Kidney (tissue), 14 donors: Measurements from ENCODE around the gene ZNF775. TPM values are rescaled to one million over a fixed set of nuclear protein-coding genes. Genes with fewer than 3 reads are reported as not detected.

ENCODE experiments used
- DNase-seq, 5 donors: peaks; one replicate each; pipeline ENCODE4 v3.0.0-alpha.2; 2013 to 2020
- FAIRE-seq: peaks from 2 replicates; lab custom pipeline; 2012; peaks lifted over from hg19 to GRCh38; lab: Jason Lieb, UNC
- H3K27ac ChIP-seq, 2 donors: one replicate each; pipeline ENCODE4 v1.7.0; 2013; ENCODE audit warnings: low read depth in 2 of 2, low read length in 2 of 2, inconsistent platforms in 1 of 2
- H3K27me3 ChIP-seq: one replicate; pipeline ENCODE4 v1.7.1; 2013; ENCODE audit warnings: low read length, inconsistent platforms; ENCODE audit not compliant: control insufficient read depth, insufficient read depth
- H3K36me3 ChIP-seq, 3 donors: one replicate each; pipeline versions ENCODE4 v1.7.0 to v1.7.1; 2013; ENCODE audit warnings: low read length in 3 of 3, control low read depth in 1 of 3, inconsistent platforms in 1 of 3; ENCODE audit not compliant: insufficient read depth in 3 of 3, control insufficient read depth in 2 of 3
- H3K4me1 ChIP-seq, 3 donors: one replicate each; pipeline versions ENCODE4 v1.7.0 to v1.7.1; 2013; ENCODE audit warnings: low read length in 3 of 3, inconsistent platforms in 1 of 3, low read depth in 1 of 3; ENCODE audit not compliant: control insufficient read depth in 2 of 3, insufficient read depth in 2 of 3
- H3K4me3 ChIP-seq, 3 donors: one replicate each; pipeline versions ENCODE4 v1.7.0 to v1.8.1; 2013; ENCODE audit warnings: low read length in 3 of 3, control low read depth in 1 of 3, inconsistent platforms in 1 of 3
- H3K9ac ChIP-seq, 3 donors: one replicate each; pipeline versions ENCODE4 v1.7.0 to v1.7.1; 2013; ENCODE audit warnings: low read length in 3 of 3, control low read depth in 1 of 3, inconsistent platforms in 1 of 3
- H3K9me3 ChIP-seq, 3 donors: one replicate each; pipeline versions ENCODE4 v1.7.0 to v1.7.1; 2013; ENCODE audit warnings: low read length in 3 of 3, control low read depth in 1 of 3, inconsistent platforms in 1 of 3; ENCODE audit not compliant: control insufficient read depth in 2 of 3, insufficient read depth in 1 of 3
- CTCF ChIP-seq: IDR thresholded peaks from 3 replicates; pipeline ENCODE4 v1.5.1; 2012; ENCODE audit warnings: mild to moderate bottlenecking, moderate library complexity, borderline replicate concordance; ENCODE audit not compliant: insufficient read depth; ENCODE audit errors: extremely low read depth
- intact Hi-C: fragments of 100-400 bp; cut with DNase I; formaldehyde crosslinking; loops from one replicate; pipeline ENCODE4 v1.11.1; 2022
- polyA plus RNA-seq: library from polyadenylated mRNA; stranded (reverse); fragments of 350-450 nt; fragmentation: Illumina TruSeq; extraction: RNeasy Lipid Tissue Mini Kit (QIAGEN cat#74804); gene quantifications from one replicate; pipeline ENCODE4 v1.2.3, GENCODE V29; 2014; ENCODE audit warnings: low read depth, low replicate concordance; ENCODE audit not compliant: insufficient read depth
- total RNA-seq: library from RNA; stranded (reverse); fragmentation: NEBNext Ultra II Directional; extraction: Animal tissue kit (Norgen Biotek cat#: 25700); gene quantifications from one replicate; pipeline ENCODE4 v1.2.1, GENCODE V29; 2021
- donor health status: control.
- donor health status: control.
- donor health status: control.
- donor health status: control.
- donor health status: control.
- donor health status: DM: yes; HTN: yes; CAD: no.
- donor health status: Normal renal cell carcinoma (clear cell type).

Gene ZNF775
- total and polyA plus RNA-seq, 2 donors from 2014 or later, result 3.7 to 5.2 TPM

GRCh38 chr7:150425670-150426069 lies 46.5 kb downstream of the ZNF775 start:
- Histone ChIP-seq H3K27me3 (no peaks in the 10 kb centered on the region), H3K9ac (no peak overlapping the region), H3K36me3 (no peaks in the 10 kb centered on the region), H3K9me3 (no peaks in the 10 kb centered on the region), H3K27ac (no peak overlapping the region), H3K4me3 (no peak overlapping the region), H3K4me1 (peaks cover 0 to 4% (median 0%) of the 10 kb centered on the region in 3 donors)
- DNase-seq (no peak), FAIRE-seq (no peak)
- intact Hi-C loops, result no loop called here
- TF ChIP-seq CTCF, result no peak

GRCh38 chr7:150428671-150429451 lies 49.7 kb downstream of the ZNF775 start:
- no peaks in the 10 kb centered on the region for H3K9me3 ChIP-seq
- H3K9ac ChIP-seq, result no peak overlapping the region
- DNase-seq (peak in 4 of 5 donors; percentile 54 to 79 (median 62)), FAIRE-seq (no peak)
- peaks cover 0 to 4% (median 0%) of the 10 kb centered on the region in 3 donors for H3K4me1 ChIP-seq
- no peak for TF ChIP-seq CTCF
- no peak overlapping the region for H3K4me3 ChIP-seq
- H3K27me3 ChIP-seq, result no peaks in the 10 kb centered on the region
- no peak overlapping the region for H3K27ac ChIP-seq
- H3K36me3 ChIP-seq, result no peaks in the 10 kb centered on the region
- intact Hi-C loops, result no loop called here

GRCh38 chr7:150429699-150430098 lies 50.6 kb downstream of the ZNF775 start:
- Histone ChIP-seq H3K9ac (no peak overlapping the region), H3K4me1 (peaks cover 0 to 4% (median 0%) of the 10 kb centered on the region in 3 donors), H3K4me3 (no peak overlapping the region), H3K27ac (no peak overlapping the region), H3K27me3 (no peaks in the 10 kb centered on the region), H3K9me3 (no peaks in the 10 kb centered on the region), H3K36me3 (no peaks in the 10 kb centered on the region)
- intact Hi-C loops, result no loop called here
- no peak for DNase-seq
- FAIRE-seq, result no peak
- no peak for TF ChIP-seq CTCF
